Neural cell (in vitro differentiated cells): ENCODE measurements around the gene CFAP65. TPM values are rescaled to one million over a fixed set of nuclear protein-coding genes. Genes with fewer than 3 reads are reported as not detected.

Experiments used
- H2AFZ ChIP-seq: fragments of 200-600, 300-800 bp; sonication (generic), shearing (Covaris generic); 2 replicates; pipeline ENCODE4 v1.6.0; 2014; ENCODE audit warnings: low read depth, mild to moderate bottlenecking, antibody characterized with exemption, low read length, moderate library complexity
- H3F3A ChIP-seq: fragments of 200-600 bp; shearing (Covaris generic); 2 replicates; pipeline ENCODE4 v1.6.1; 2016; ENCODE audit warnings: mild to moderate bottlenecking, moderate library complexity, mixed read lengths, antibody characterized with exemption, low read length; ENCODE audit not compliant: insufficient read depth, poor library complexity, severe bottlenecking
- H3K27ac ChIP-seq: fragments of 200-600, 300-800 bp; sonication (generic), shearing (Covaris generic); 2 replicates; pipeline ENCODE4 v1.5.1; 2014; ENCODE audit warnings: mild to moderate bottlenecking, low read length, moderate library complexity
- H3K27me3 ChIP-seq: fragments of 300-800, 200-600 bp; sonication (generic), shearing (Covaris generic); 2 replicates; pipeline ENCODE4 v1.6.0; 2014; ENCODE audit warnings: mild to moderate bottlenecking, low read depth, low read length, moderate library complexity; ENCODE audit not compliant: insufficient read depth
- H3K36me3 ChIP-seq: fragments of 300-800, 200-600 bp; sonication (generic), shearing (Covaris generic); 2 replicates; pipeline ENCODE4 v1.5.1; 2014; ENCODE audit warnings: mild to moderate bottlenecking, antibody characterized with exemption, low read length, moderate library complexity; ENCODE audit not compliant: insufficient read depth
- H3K4me2 ChIP-seq: fragments of 300-800, 200-600 bp; sonication (generic), shearing (Covaris generic); 2 replicates; pipeline ENCODE4 v1.6.0; 2014; ENCODE audit warnings: mild to moderate bottlenecking, low read length
- H3K4me3 ChIP-seq: fragments of 300-800, 200-600 bp; sonication (generic), shearing (Covaris generic); 2 replicates; pipeline ENCODE4 v1.5.1; 2014; ENCODE audit warnings: mild to moderate bottlenecking, low read length, moderate library complexity
- H3K79me2 ChIP-seq: fragments of 200-600 bp; shearing (Covaris generic); replicated peaks from 2 replicates; pipeline ENCODE4 v1.6.0; 2014; ENCODE audit warnings: mild to moderate bottlenecking, low read length, moderate library complexity; ENCODE audit not compliant: insufficient read depth
- H3K9ac ChIP-seq: fragments of 300-800, 200-600 bp; sonication (generic), shearing (Covaris generic); 2 replicates; pipeline ENCODE4 v1.6.1; 2016; ENCODE audit warnings: mild to moderate bottlenecking, low read length, mixed read lengths
- H3K9me2 ChIP-seq: fragments of 200-600 bp; shearing (Covaris generic); 2 replicates; pipeline ENCODE4 v1.6.1; 2016; ENCODE audit warnings: mild to moderate bottlenecking, low read length, mixed read lengths; ENCODE audit not compliant: insufficient read depth
- H3K9me3 ChIP-seq: fragments of 200-600, 300-800 bp; sonication (generic), shearing (Covaris generic); 2 replicates; pipeline ENCODE4 v1.6.1; 2016; ENCODE audit warnings: mild to moderate bottlenecking, mixed run types, low read length, moderate library complexity, mixed read lengths
- H4K20me1 ChIP-seq: fragments of 200-600 bp; shearing (Covaris generic); 2 replicates; pipeline ENCODE4 v1.6.1; 2016; ENCODE audit warnings: mild to moderate bottlenecking, mixed run types; ENCODE audit not compliant: insufficient read depth
- CTCF ChIP-seq: fragments of 450-650 bp; IDR thresholded peaks from 2 replicates; pipeline ENCODE4 v1.5.1; 2014; ENCODE audit warnings: antibody characterized with exemption, mild to moderate bottlenecking, moderate library complexity; ENCODE audit not compliant: poor library complexity, severe bottlenecking
- EP300 ChIP-seq: fragments of 450-650 bp; conservative IDR thresholded peaks from 2 replicates; pipeline ENCODE4 v1.6.1; 2014; ENCODE audit warnings: antibody characterized with exemption, mild to moderate bottlenecking, moderate library complexity; ENCODE audit not compliant: poor library complexity, severe bottlenecking
- EZH2 ChIP-seq: fragments of 200-600, 300-800 bp; shearing (Covaris generic), sonication (generic); IDR thresholded peaks from 2 replicates; pipeline ENCODE4 v1.6.1; 2014; ENCODE audit warnings: antibody characterized with exemption, low read length, borderline replicate concordance, mild to moderate bottlenecking; ENCODE audit not compliant: insufficient read depth, poor library complexity, severe bottlenecking
- MXI1 ChIP-seq: fragments of 450-650 bp; conservative IDR thresholded peaks from 2 replicates; pipeline ENCODE4 v1.6.1; 2014; ENCODE audit warnings: antibody characterized with exemption, mild to moderate bottlenecking; ENCODE audit not compliant: poor library complexity, severe bottlenecking
- POLR2AphosphoS5 ChIP-seq: IDR thresholded peaks from 2 replicates; pipeline ENCODE4 v1.6.1; 2012
- RAD21 ChIP-seq: fragments of 450-650 bp; conservative IDR thresholded peaks from 2 replicates; pipeline ENCODE4 v1.6.1; 2014; ENCODE audit warnings: antibody characterized with exemption, mild to moderate bottlenecking, moderate library complexity
- REST ChIP-seq: IDR thresholded peaks from 2 replicates; pipeline ENCODE4 v1.6.1; 2012; ENCODE audit warnings: borderline replicate concordance
- SMC3 ChIP-seq: fragments of 450-650 bp; conservative IDR thresholded peaks from 2 replicates; pipeline ENCODE4 v1.6.1; 2014; ENCODE audit warnings: antibody characterized with exemption, mild to moderate bottlenecking, moderate library complexity; ENCODE audit not compliant: poor library complexity
- TAF1 ChIP-seq: IDR thresholded peaks from 2 replicates; pipeline ENCODE4 v1.6.1; 2012; ENCODE audit warnings: low read depth
- polyA plus RNA-seq: library from polyadenylated mRNA; depleted of rRNA; stranded (reverse); fragments of >200 nt; gene quantifications from 2 replicates; pipeline ENCODE4 v1.2.3, GENCODE V29; 2014

CFAP65 gene
- polyA plus RNA-seq, 1 donor from 2014 or later, result 1.1 TPM

GRCh38 chr2:219027511-219028055 is 13.7 kb downstream of the CFAP65 start:
- no peak for TF ChIP-seq REST
- TF ChIP-seq EZH2, result no peak
- no peak for TF ChIP-seq EP300
- TF ChIP-seq CTCF, result no peak
- no peak for TF ChIP-seq MXI1
- TF ChIP-seq TAF1, result no peak
- TF ChIP-seq RAD21, result no peak
- no peak for TF ChIP-seq POLR2AphosphoS5
- no peak for TF ChIP-seq SMC3
- Histone ChIP-seq H3K4me3 (no peak overlapping the region), H4K20me1 (no peaks in the 10 kb centered on the region), H3K27ac (no peak overlapping the region), H2AFZ (no peak overlapping the region), H3K36me3 (no peaks in the 10 kb centered on the region), H3K9ac (no peak overlapping the region), H3K9me2 (no peaks in the 10 kb centered on the region), H3K4me2 (no peak overlapping the region), H3K79me2 (no peaks in the 10 kb centered on the region), H3F3A (no peaks in the 10 kb centered on the region), H3K9me3 (no peaks in the 10 kb centered on the region), H3K27me3 (no peaks in the 10 kb centered on the region)

GRCh38 chr2:219026946-219027345 is 14.4 kb downstream of the CFAP65 start:
- no peak overlapping the region for H3K4me3 ChIP-seq
- no peak overlapping the region for H3K27ac ChIP-seq
- no peaks in the 10 kb centered on the region for H3K9me2 ChIP-seq
- H2AFZ ChIP-seq, result no peak overlapping the region
- H3K9me3 ChIP-seq, result no peaks in the 10 kb centered on the region
- H3K36me3 ChIP-seq, result no peaks in the 10 kb centered on the region
- TF ChIP-seq POLR2AphosphoS5 (no peak), RAD21 (no peak), EP300 (no peak), CTCF (no peak), TAF1 (no peak), MXI1 (no peak), REST (no peak), SMC3 (no peak), EZH2 (no peak)
- H3K79me2 ChIP-seq, result no peaks in the 10 kb centered on the region
- no peaks in the 10 kb centered on the region for H3F3A ChIP-seq
- no peaks in the 10 kb centered on the region for H3K27me3 ChIP-seq
- H4K20me1 ChIP-seq, result no peaks in the 10 kb centered on the region
- no peak overlapping the region for H3K9ac ChIP-seq
- no peak overlapping the region for H3K4me2 ChIP-seq
